ENCODE results near the gene ARMS2. TPM values are rescaled to one million over a fixed set of nuclear protein-coding genes. Genes with fewer than 3 reads are reported as not detected.

The ARMS2 gene
- total RNA-seq, 1 donor from 2014 or later: not detected

GRCh38 chr10:122498521-122498920, 44.1 kb downstream of the ARMS2 start:
- Histone ChIP-seq H3K36me3 (ENCODE audit: control insufficient read depth, insufficient read depth, low read length) (peaks cover 1% of the 10 kb centered on the region), H3K4me3 (ENCODE audit: low read depth, low read length) (no peak overlapping the region), H3K27me3 (ENCODE audit: control insufficient read depth, insufficient read depth, low read length) (no peaks in the 10 kb centered on the region)
- no peak for FAIRE-seq
- TF ChIP-seq CTCF (IDR thresholded peaks at IDR 0.05; ENCODE audit: insufficient read depth, low read length, severe bottlenecking): no peak
- DNase-seq (ENCODE audit: low read depth): no peak

- Histone ChIP-seq H3K27me3 (ENCODE audit: control insufficient read depth, insufficient read depth, low read length) (no peaks in the 10 kb centered on the region), H3K4me3 (ENCODE audit: low read depth, low read length) (no peak overlapping the region), H3K36me3 (ENCODE audit: control insufficient read depth, insufficient read depth, low read length) (peaks cover 1% of the 10 kb centered on the region)
- no peak for FAIRE-seq
- no peak for DNase-seq (ENCODE audit: low read depth)
- no peak for TF ChIP-seq CTCF (IDR thresholded peaks at IDR 0.05; ENCODE audit: insufficient read depth, low read length, severe bottlenecking)
These were observed 44.6 kb downstream of the ARMS2 start for GRCh38 chr10:122499012-122499411.

GRCh38 chr10:122499491-122499941, 45.1 kb downstream of the ARMS2 start:
- DNase-seq (ENCODE audit: low read depth): no peak
- Histone ChIP-seq H3K4me3 (ENCODE audit: low read depth, low read length) (no peak overlapping the region), H3K27me3 (ENCODE audit: control insufficient read depth, insufficient read depth, low read length) (no peaks in the 10 kb centered on the region), H3K36me3 (ENCODE audit: control insufficient read depth, insufficient read depth, low read length) (peaks cover 1% of the 10 kb centered on the region)
- no peak for FAIRE-seq
- TF ChIP-seq CTCF (IDR thresholded peaks at IDR 0.05; ENCODE audit: insufficient read depth, low read length, severe bottlenecking): no peak

GRCh38 chr10:122500194-122500593, 45.7 kb downstream of the ARMS2 start:
- H3K36me3 ChIP-seq (ENCODE audit: control insufficient read depth, insufficient read depth, low read length): peaks cover 1% of the 10 kb centered on the region
- H3K4me3 ChIP-seq (ENCODE audit: low read depth, low read length): no peak overlapping the region
- no peaks in the 10 kb centered on the region for H3K27me3 ChIP-seq (ENCODE audit: control insufficient read depth, insufficient read depth, low read length)
- TF ChIP-seq CTCF (IDR thresholded peaks at IDR 0.05; ENCODE audit: insufficient read depth, low read length, severe bottlenecking): no peak
- no peak for FAIRE-seq
- DNase-seq (ENCODE audit: low read depth): no peak

GRCh38 chr10:122500726-122501125, 46.3 kb downstream of the ARMS2 start:
- Histone ChIP-seq H3K36me3 (ENCODE audit: control insufficient read depth, insufficient read depth, low read length) (peaks cover 1% of the 10 kb centered on the region), H3K27me3 (ENCODE audit: control insufficient read depth, insufficient read depth, low read length) (no peaks in the 10 kb centered on the region), H3K4me3 (ENCODE audit: low read depth, low read length) (no peak overlapping the region)
- no peak for FAIRE-seq
- no peak for DNase-seq (ENCODE audit: low read depth)
- TF ChIP-seq CTCF (IDR thresholded peaks at IDR 0.05; ENCODE audit: insufficient read depth, low read length, severe bottlenecking): no peak

- Histone ChIP-seq H3K27me3 (ENCODE audit: control insufficient read depth, insufficient read depth, low read length) (no peaks in the 10 kb centered on the region), H3K36me3 (ENCODE audit: control insufficient read depth, insufficient read depth, low read length) (peaks cover 1% of the 10 kb centered on the region), H3K4me3 (ENCODE audit: low read depth, low read length) (no peak overlapping the region)
- TF ChIP-seq CTCF (IDR thresholded peaks at IDR 0.05; ENCODE audit: insufficient read depth, low read length, severe bottlenecking): no peak
- FAIRE-seq: no peak
- DNase-seq (ENCODE audit: low read depth): no peak
These were observed 48.6 kb downstream of the ARMS2 start for GRCh38 chr10:122503012-122503411.
